ENCODE results near the gene FAM13C.
A peak's percentile ranks its signal among the peaks of the same experiment; 100 is the strongest.

The FAM13C gene

GRCh38 chr10:59374916-59375315 lies 12.6 kb upstream of the FAM13C start:
- Histone ChIP-seq H3K36me3 (no peaks in the 10 kb centered on the region), H3K4me3 (no peak overlapping the region), H3K4me1 (peaks cover 0 to 42% (median 10%) of the 10 kb centered on the region in 4 donors), H3K9me3 (no peaks in the 10 kb centered on the region), H3K27me3 (no peaks in the 10 kb centered on the region), H3K27ac (peak overlapping the region in 1 of 2 donors; percentile 8)
- intact Hi-C loops (cut with DNase I; ENCODE audit: low total_unique reads), result loop anchor here (10.0 kb wide), 1 partner anchor 50 kb away; no protein-coding TSS in a partner anchor
- no peak for DNase-seq
- TF ChIP-seq CTCF (IDR thresholded peaks at IDR 0.05), result no peak

GRCh38 chr10:59373071-59373470 lies 10.7 kb upstream of the FAM13C start:
- H3K27me3 ChIP-seq, result no peaks in the 10 kb centered on the region
- H3K36me3 ChIP-seq, result no peaks in the 10 kb centered on the region
- peaks cover 0 to 42% (median 10%) of the 10 kb centered on the region in 4 donors for H3K4me1 ChIP-seq
- TF ChIP-seq CTCF (IDR thresholded peaks at IDR 0.05), result no peak
- DNase-seq, result no peak
- no peak overlapping the region for H3K4me3 ChIP-seq
- no peaks in the 10 kb centered on the region for H3K9me3 ChIP-seq
- peak overlapping the region; percentile 44 to 48 for H3K27ac ChIP-seq
- intact Hi-C loops (cut with DNase I; ENCODE audit: low total_unique reads), result loop anchor here (10.0 kb wide), 1 partner anchor 48 kb away; no protein-coding TSS in a partner anchor

- TF ChIP-seq CTCF (IDR thresholded peaks at IDR 0.05), result no peak
- no peaks in the 10 kb centered on the region for H3K9me3 ChIP-seq
- H3K4me1 ChIP-seq, result peaks cover 0 to 42% (median 10%) of the 10 kb centered on the region in 4 donors
- peak overlapping the region; percentile 44 to 48 for H3K27ac ChIP-seq
- intact Hi-C loops (cut with DNase I; ENCODE audit: low total_unique reads), result loop anchor here (10.0 kb wide), 1 partner anchor 48 kb away; no protein-coding TSS in a partner anchor
- DNase-seq, result no peak
- no peak overlapping the region for H3K4me3 ChIP-seq
- no peaks in the 10 kb centered on the region for H3K27me3 ChIP-seq
- no peaks in the 10 kb centered on the region for H3K36me3 ChIP-seq
Observed at GRCh38 chr10:59372543-59372942, 10.2 kb upstream of the FAM13C start.

GRCh38 chr10:59366290-59366689 lies 3.9 kb upstream of the FAM13C start:
- no peaks in the 10 kb centered on the region for H3K9me3 ChIP-seq
- H3K27ac ChIP-seq, result no peak overlapping the region
- no peak for DNase-seq
- no peaks in the 10 kb centered on the region for H3K36me3 ChIP-seq
- H3K4me1 ChIP-seq, result peaks cover 0 to 1% (median under 1%) of the 10 kb centered on the region in 4 donors
- H3K27me3 ChIP-seq, result no peaks in the 10 kb centered on the region
- intact Hi-C loops (cut with DNase I; ENCODE audit: low total_unique reads), result no loop called here
- H3K4me3 ChIP-seq, result no peak overlapping the region
- no peak for TF ChIP-seq CTCF (IDR thresholded peaks at IDR 0.05)

GRCh38 chr10:59363446-59363958 lies 1.2 kb upstream of the FAM13C start:
- DNase-seq, result no peak
- peaks cover 0 to 25% (median 9%) of the 10 kb centered on the region in 4 donors for H3K4me1 ChIP-seq
- no peak for TF ChIP-seq CTCF (IDR thresholded peaks at IDR 0.05)
- H3K36me3 ChIP-seq, result no peaks in the 10 kb centered on the region
- peak overlapping the region; percentile 85 to 87 for H3K27ac ChIP-seq
- no peaks in the 10 kb centered on the region for H3K27me3 ChIP-seq
- intact Hi-C loops (cut with DNase I; ENCODE audit: low total_unique reads), result no loop called here
- H3K9me3 ChIP-seq, result no peaks in the 10 kb centered on the region
- H3K4me3 ChIP-seq, result peak overlapping the region; percentile 61 to 79
